D721Med (cell line): ENCODE results near the gene CTRL.

Experiments
- DNase-seq: peaks from one replicate; pipeline ENCODE4 v3.0.0; 2011; ENCODE audit warnings: low spot score; ENCODE audit not compliant: insufficient read length
- FAIRE-seq: peaks from 2 replicates; lab custom pipeline; 2011; peaks lifted over from hg19 to GRCh38; lab: Jason Lieb, UNC
- CTCF ChIP-seq: IDR thresholded peaks from 2 replicates; pipeline ENCODE4 v1.5.1; 2012; ENCODE audit warnings: mild to moderate bottlenecking, control low read depth; ENCODE audit not compliant: insufficient read depth; ENCODE audit errors: missing control alignments

Gene CTRL

GRCh38 chr16:67893743-67894399 is 37.8 kb downstream of the CTRL start:
- no peak for TF ChIP-seq CTCF
- DNase-seq: no peak
- no peak for FAIRE-seq

- FAIRE-seq: no peak
Observed at GRCh38 chr16:67892899-67893742, 38.5 kb downstream of the CTRL start, which contains the start of gene PSKH1. PSKH1 (plus strand) TSS chr16:67893254; CDS start chr16:67908750, 15,496 bp downstream.

GRCh38 chr16:67892375-67892774 is 39.3 kb downstream of the CTRL start:
- FAIRE-seq: no peak
- no peak for DNase-seq
- no peak for TF ChIP-seq CTCF

More at GRCh38 chr16:67892899-67893742, 38.5 kb downstream of the CTRL start, which contains the start of gene PSKH1:
- no peak for TF ChIP-seq CTCF
- DNase-seq: peak; percentile 89

GRCh38 chr16:67888331-67888730 is 43.3 kb downstream of the CTRL start:
- FAIRE-seq (no peak), DNase-seq (no peak)
- TF ChIP-seq CTCF: no peak

GRCh38 chr16:67886387-67886786 is 45.3 kb downstream of the CTRL start:
- DNase-seq: no peak
- FAIRE-seq: no peak
- TF ChIP-seq CTCF: no peak

- TF ChIP-seq CTCF: no peak
- no peak for FAIRE-seq
- DNase-seq: no peak
Observed at GRCh38 chr16:67885976-67886375, 45.7 kb downstream of the CTRL start.
